ENCODE data around the gene ZNF787. TPM values are rescaled to one million over a fixed set of nuclear protein-coding genes. Genes with fewer than 3 reads are reported as not detected.
"Not testable (repeated sequence)": the region's sequence is repeated elsewhere in the genome, so short reads cannot be mapped to it uniquely, and the experiment has no call there.

Gene ZNF787
- total RNA-seq, 2 experiments from 2014 or later, result 34.3 to 35.4 TPM

DNA sequence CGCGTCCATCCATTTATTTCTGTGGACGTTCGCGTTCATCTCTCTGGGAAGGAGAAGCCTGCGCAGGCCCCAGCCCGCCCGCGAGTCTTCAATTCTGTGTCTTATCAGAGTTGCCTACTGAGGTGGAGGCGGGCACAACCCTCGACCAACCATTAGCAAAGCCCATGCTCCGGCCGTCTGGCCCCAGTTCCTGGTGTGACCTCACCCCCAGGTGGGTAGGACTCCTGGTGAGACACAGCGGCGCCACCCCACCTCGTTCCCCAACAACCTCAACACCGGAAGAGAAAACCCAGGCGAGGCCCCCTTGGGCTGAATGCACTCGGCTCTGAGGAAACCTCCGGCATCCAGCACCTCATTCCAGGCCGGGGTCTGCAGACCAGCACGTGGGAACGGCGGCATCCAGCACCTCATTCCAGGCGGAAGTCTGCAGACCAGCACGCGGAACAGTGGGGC, 14.7 kb downstream of the ZNF787 start:
- CTCF ChIA-PET, result no interaction called here
- H3K4me1 Mint-ChIP-seq, result peaks cover 38% of the 10 kb centered on the region
- POLR2A ChIA-PET, result no interaction called here
- H3K9me3 Mint-ChIP-seq, result no peaks in the 10 kb centered on the region
- no peak overlapping the region for H3K27ac Mint-ChIP-seq
- no peaks in the 10 kb centered on the region for H3K27me3 Mint-ChIP-seq
- no peak overlapping the region for H3K4me3 Mint-ChIP-seq
- H3K36me3 Mint-ChIP-seq (ENCODE audit: low read depth), result peaks cover 2% of the 10 kb centered on the region
- DNase-seq, result no peak

DNA sequence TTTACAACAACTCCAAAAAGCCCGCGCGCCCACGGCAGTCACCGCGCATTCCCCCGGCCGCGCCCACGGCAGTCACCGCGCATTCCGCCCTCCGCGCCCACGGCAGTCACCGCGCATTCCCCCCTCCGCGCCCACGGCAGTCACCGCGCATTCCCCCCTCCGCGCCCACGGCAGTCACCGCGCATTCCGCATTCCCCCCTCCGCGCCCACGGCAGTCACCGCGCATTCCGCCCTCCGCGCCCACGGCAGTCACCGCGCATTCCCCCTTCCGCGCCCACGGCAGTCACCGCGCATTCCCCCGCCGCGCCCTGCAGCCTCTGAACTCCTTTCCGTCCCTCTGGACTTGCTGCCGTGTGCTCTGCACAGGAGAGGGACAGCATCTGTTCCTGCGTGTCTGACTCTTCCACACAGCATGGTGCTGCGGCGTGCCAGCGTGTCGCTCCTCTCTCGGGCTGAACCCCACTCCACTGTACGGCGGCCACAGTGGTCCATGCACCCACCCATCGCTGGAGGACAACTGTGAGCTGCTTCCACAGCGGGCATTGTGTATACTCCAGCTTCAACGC, 15.2 kb downstream of the ZNF787 start:
- Mint-ChIP-seq H3K27ac (peak overlapping the region; percentile 43), H3K4me1 (peaks cover 36% of the 10 kb centered on the region)
- DNase-seq; H3K36me3 Mint-ChIP-seq (ENCODE audit: low read depth); H3K27me3 Mint-ChIP-seq; POLR2A ChIA-PET; CTCF ChIA-PET; H3K4me3 Mint-ChIP-seq; H3K9me3 Mint-ChIP-seq: not testable (repeated sequence)

DNA sequence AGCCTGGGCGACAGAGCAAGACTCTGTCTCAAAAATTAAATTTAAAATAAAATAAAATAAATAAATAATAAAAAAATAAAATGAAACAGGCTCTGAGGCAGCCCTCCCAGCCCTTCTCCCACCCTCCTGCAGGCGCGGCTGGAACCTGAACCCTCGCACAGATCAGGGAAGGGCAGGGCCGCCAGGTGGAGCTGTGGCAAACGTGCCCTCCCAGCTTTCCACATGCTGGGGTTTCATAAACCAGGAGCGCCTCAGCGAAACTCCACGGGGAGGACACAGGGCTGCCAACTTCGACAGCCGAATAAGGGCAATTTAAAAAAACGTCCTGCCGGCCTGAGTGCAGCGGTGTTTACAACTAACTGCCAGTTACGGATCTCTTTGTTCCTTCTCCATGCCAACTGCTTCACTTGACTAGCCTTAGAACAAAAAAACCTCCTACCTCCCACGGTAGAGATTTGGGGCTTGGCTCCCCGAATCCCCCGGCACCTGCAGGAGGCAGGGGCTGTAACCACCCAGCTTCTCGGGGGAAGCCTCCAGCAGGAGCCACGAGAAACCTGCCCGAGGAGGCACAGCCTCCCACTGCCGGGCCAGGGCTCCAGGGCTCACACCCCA, 15.9 kb downstream of the ZNF787 start:
- peak; percentile 64 for DNase-seq
- CTCF ChIA-PET, result interaction anchor here (0.5 to 1.0 kb wide), 5 partner anchors 15 to 228 kb away, joined by 3 to 5 read pairs (median 3); no protein-coding TSS in a partner anchor
- H3K36me3 Mint-ChIP-seq (ENCODE audit: low read depth), result peaks cover 4% of the 10 kb centered on the region
- no peaks in the 10 kb centered on the region for H3K9me3 Mint-ChIP-seq
- no peak overlapping the region for H3K4me3 Mint-ChIP-seq
- no peaks in the 10 kb centered on the region for H3K27me3 Mint-ChIP-seq
- H3K4me1 Mint-ChIP-seq, result peaks cover 28% of the 10 kb centered on the region
- POLR2A ChIA-PET, result no interaction called here
- H3K27ac Mint-ChIP-seq, result no peak overlapping the region

- Mint-ChIP-seq H3K27me3 (no peaks in the 10 kb centered on the region), H3K36me3 (ENCODE audit: low read depth) (peaks cover 4% of the 10 kb centered on the region), H3K27ac (no peak overlapping the region), H3K4me1 (peaks cover 25% of the 10 kb centered on the region), H3K4me3 (no peak overlapping the region), H3K9me3 (no peaks in the 10 kb centered on the region)
- POLR2A ChIA-PET, result no interaction called here
- DNase-seq, result no peak
- CTCF ChIA-PET, result interaction anchor here (0.9 to 1.0 kb wide), 3 partner anchors 14 to 229 kb away, joined by 3 to 5 read pairs (median 4); no protein-coding TSS in a partner anchor
Measured at GRCh38 chr19:56104423-56104822, 16.7 kb downstream of the ZNF787 start.

DNA sequence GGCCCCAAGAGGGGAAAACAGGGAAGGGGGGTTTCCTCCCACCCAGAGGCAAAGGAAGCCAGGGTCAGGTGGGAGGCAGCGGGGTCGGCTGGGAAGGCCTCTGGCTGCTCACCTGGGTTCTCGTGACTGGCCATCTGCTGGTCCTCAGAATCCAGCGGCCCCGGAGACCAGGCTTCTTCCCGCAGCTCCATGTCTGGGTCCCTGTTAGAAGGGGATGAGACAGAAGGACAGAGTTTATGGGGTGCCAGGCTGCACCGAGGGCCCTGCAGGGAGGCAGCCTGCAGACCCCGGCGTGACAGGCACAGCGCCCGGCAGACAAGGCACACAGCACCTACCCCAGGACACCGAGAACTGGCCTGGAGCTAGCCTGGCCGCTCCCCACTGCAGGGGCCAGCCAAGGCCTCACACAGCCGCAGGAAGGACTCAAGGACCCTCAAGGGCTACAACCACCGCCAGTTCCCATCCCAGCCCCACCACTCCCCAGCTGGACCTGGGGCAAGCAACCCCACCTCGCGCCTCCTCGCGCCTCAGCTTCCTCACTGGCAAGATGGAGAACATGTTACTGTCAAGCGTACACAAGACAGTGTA, 18.0 kb downstream of the ZNF787 start:
- Mint-ChIP-seq H3K4me3 (no peak overlapping the region), H3K36me3 (ENCODE audit: low read depth) (peaks cover 4% of the 10 kb centered on the region), H3K4me1 (peaks cover 22% of the 10 kb centered on the region), H3K27ac (no peak overlapping the region), H3K27me3 (no peaks in the 10 kb centered on the region), H3K9me3 (no peaks in the 10 kb centered on the region)
- POLR2A ChIA-PET, result no interaction called here
- CTCF ChIA-PET, result no interaction called here
- no peak for DNase-seq

- ChIA-PET CTCF (no interaction called here), POLR2A (no interaction called here)
- Mint-ChIP-seq H3K4me1 (peaks cover 18% of the 10 kb centered on the region), H3K27ac (no peak overlapping the region), H3K4me3 (no peak overlapping the region), H3K9me3 (no peaks in the 10 kb centered on the region), H3K27me3 (no peaks in the 10 kb centered on the region), H3K36me3 (ENCODE audit: low read depth) (peaks cover 5% of the 10 kb centered on the region)
- no peak for DNase-seq
Measured at GRCh38 chr19:56101746-56102535, 19.2 kb downstream of the ZNF787 start.

- H3K9me3 Mint-ChIP-seq, result no peaks in the 10 kb centered on the region
- no peak for DNase-seq
- peaks cover 5% of the 10 kb centered on the region for H3K36me3 Mint-ChIP-seq (ENCODE audit: low read depth)
- POLR2A ChIA-PET, result no interaction called here
- no peak overlapping the region for H3K27ac Mint-ChIP-seq
- no peak overlapping the region for H3K4me3 Mint-ChIP-seq
- no peaks in the 10 kb centered on the region for H3K27me3 Mint-ChIP-seq
- CTCF ChIA-PET, result no interaction called here
- peaks cover 9% of the 10 kb centered on the region for H3K4me1 Mint-ChIP-seq
Measured at GRCh38 chr19:56101095-56101494, 20.0 kb downstream of the ZNF787 start.

- no peak for DNase-seq
- ChIA-PET CTCF (no interaction called here), POLR2A (no interaction called here)
- Mint-ChIP-seq H3K27me3 (no peaks in the 10 kb centered on the region), H3K4me3 (no peak overlapping the region), H3K4me1 (no peaks in the 10 kb centered on the region), H3K27ac (no peak overlapping the region), H3K9me3 (no peaks in the 10 kb centered on the region), H3K36me3 (ENCODE audit: low read depth) (peaks cover 14% of the 10 kb centered on the region)
Measured at GRCh38 chr19:56099638-56100539, 21.2 kb downstream of the ZNF787 start.

- Mint-ChIP-seq H3K27me3 (no peaks in the 10 kb centered on the region), H3K27ac (no peak overlapping the region), H3K9me3 (no peaks in the 10 kb centered on the region), H3K4me1 (no peaks in the 10 kb centered on the region), H3K36me3 (ENCODE audit: low read depth) (peaks cover 18% of the 10 kb centered on the region), H3K4me3 (no peak overlapping the region)
- ChIA-PET CTCF (interaction anchor here (0.7 kb wide), 1 partner anchor 483 kb away, joined by 3 read pairs; no protein-coding TSS in a partner anchor), POLR2A (no interaction called here)
- DNase-seq, result no peak
Measured at GRCh38 chr19:56098731-56099568, 22.1 kb downstream of the ZNF787 start.

DNA sequence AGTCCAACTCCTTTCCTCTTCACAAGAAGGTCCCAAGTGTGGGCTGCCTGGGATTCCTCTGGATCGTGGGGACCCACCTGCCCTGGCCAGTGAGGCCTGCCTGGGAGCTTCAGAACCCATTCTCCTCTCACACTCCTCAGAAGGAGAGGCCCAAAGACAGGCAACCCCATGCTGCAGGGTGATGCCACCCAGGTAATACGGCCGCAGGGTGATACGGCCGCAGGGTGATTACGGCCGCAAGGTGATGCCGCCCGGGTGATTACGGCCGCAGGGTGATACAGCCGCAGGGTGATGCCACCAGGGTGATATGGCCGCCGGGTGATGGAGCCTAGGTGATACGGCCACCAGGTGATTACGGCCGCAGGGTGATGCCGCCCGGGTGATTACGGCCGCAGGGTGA, 22.9 kb downstream of the ZNF787 start:
- H3K9me3 Mint-ChIP-seq, POLR2A ChIA-PET, H3K4me3 Mint-ChIP-seq, H3K27me3 Mint-ChIP-seq, H3K27ac Mint-ChIP-seq, H3K4me1 Mint-ChIP-seq, DNase-seq, CTCF ChIA-PET: not testable (repeated sequence)
- peaks cover 25% of the 10 kb centered on the region for H3K36me3 Mint-ChIP-seq (ENCODE audit: low read depth)

GRCh38 chr19:56097776-56098175, 23.3 kb downstream of the ZNF787 start:
- Mint-ChIP-seq H3K4me1 (no peaks in the 10 kb centered on the region), H3K27me3 (no peaks in the 10 kb centered on the region), H3K27ac (no peak overlapping the region), H3K9me3 (peaks cover 8% of the 10 kb centered on the region), H3K4me3 (no peak overlapping the region), H3K36me3 (ENCODE audit: low read depth) (peaks cover 29% of the 10 kb centered on the region)
- no peak for DNase-seq
- ChIA-PET POLR2A (no interaction called here), CTCF (no interaction called here)

DNA sequence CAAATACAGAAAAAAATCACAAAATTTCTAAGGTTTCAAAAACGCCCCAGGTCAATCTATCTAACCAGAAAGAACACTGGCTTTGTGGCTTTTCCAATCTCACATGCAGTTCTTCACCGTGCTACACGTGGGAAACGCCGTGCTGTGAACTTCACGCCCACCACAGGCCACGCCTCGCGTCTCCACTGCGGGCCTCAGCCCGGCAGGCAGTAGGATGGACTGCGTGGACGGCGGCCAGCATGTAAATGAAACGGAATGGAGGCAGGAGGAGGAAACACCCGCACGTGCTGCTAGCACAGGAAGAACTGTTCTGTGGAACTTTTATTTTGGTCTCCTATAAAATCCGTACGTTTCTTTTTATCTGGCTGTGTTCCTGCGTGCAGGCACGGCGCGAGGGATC, 23.8 kb downstream of the ZNF787 start:
- DNase-seq, result no peak
- peaks cover 9% of the 10 kb centered on the region for H3K9me3 Mint-ChIP-seq
- peaks cover 31% of the 10 kb centered on the region for H3K36me3 Mint-ChIP-seq (ENCODE audit: low read depth)
- no peaks in the 10 kb centered on the region for H3K27me3 Mint-ChIP-seq
- no peak overlapping the region for H3K4me3 Mint-ChIP-seq
- H3K27ac Mint-ChIP-seq, result no peak overlapping the region
- POLR2A ChIA-PET, result no interaction called here
- CTCF ChIA-PET, result no interaction called here
- H3K4me1 Mint-ChIP-seq, result no peaks in the 10 kb centered on the region
